HCT116 (cell line): ENCODE results near the gene C2CD2L. TPM values are rescaled to one million over a fixed set of nuclear protein-coding genes. Genes with fewer than 3 reads are reported as not detected.

Source experiments
- ATAC-seq: fragments of 200-7000 bp; cut with Tn5 transposase; 2 replicates; pipeline ENCODE4 v1.9.1; 2020; ENCODE audit warnings: mild to moderate bottlenecking, moderate library complexity
- BruUV-seq: library from RNA; stranded (reverse); fragments of 400-500 nt; replicated peaks from 2 replicates; lab custom pipeline; 2021; lab: Mats Ljungman, UMichigan
- CTCF ChIA-PET: fragments of 300-600 bp; sonication (Branson Sonifier 250); formaldehyde crosslinking; loops from one replicate; lab custom pipeline; 2021; ENCODE audit warnings: antibody characterized with exemption; lab: Charles Lee
- POLR2A ChIA-PET: fragments of 300-600, 350-600 bp; sonication (Branson Sonifier 250); formaldehyde crosslinking; loops from one replicate; lab custom pipeline; 2021; ENCODE audit warnings: antibody characterized with exemption; lab: Charles Lee
- RAD21 ChIA-PET, 2 experiments: fragments of 300-600 bp; sonication (Branson Sonifier 250); formaldehyde crosslinking; loops; one replicate each; lab custom pipeline; 2023; ENCODE audit warnings: low total read pairs in 2 of 2; ENCODE audit not compliant: uncharacterized antibody in 2 of 2, unreplicated experiment in 2 of 2, low non-redundant PET in 1 of 2; lab: Charles Lee
- DNase-seq: peaks from one replicate; pipeline ENCODE4 v3.0.0-alpha.2; 2010; ENCODE audit warnings: low read depth, low spot score
- H2AFZ ChIP-seq: fragments of 200-600 bp; shearing (Covaris generic), sonication (generic); 2 replicates; pipeline ENCODE4 v1.6.1; 2017; ENCODE audit warnings: low read depth, mixed run types, mixed read lengths, antibody characterized with exemption, low read length; ENCODE audit not compliant: poor library complexity, severe bottlenecking
- H3K27ac ChIP-seq: 2 replicates; pipeline ENCODE4 v1.5.1; 2012; ENCODE audit warnings: low read depth, low read length
- H3K27me3 ChIP-seq: fragments of 200-600 bp; sonication (generic); 2 replicates; pipeline ENCODE4 v1.6.1; 2016; ENCODE audit warnings: mixed run types, low read length, mixed read lengths; ENCODE audit not compliant: insufficient read depth
- H3K36me3 ChIP-seq, 2 experiments: fragments of 200-500 bp in 1 of 2; fragments of 200-600 bp in 1 of 2; sonication (Bioruptor generic) in 1 of 2; sonication (generic) in 1 of 2; 2 replicates each; pipeline versions ENCODE4 v1.5.1 to v1.6.1; 2014 to 2016; ENCODE audit warnings: low read length in 2 of 2, inconsistent platforms in 1 of 2, mixed read lengths in 1 of 2, mixed run types in 1 of 2; ENCODE audit not compliant: insufficient read depth in 2 of 2, control insufficient read depth in 1 of 2
- H3K4me1 ChIP-seq, 2 experiments: fragments of 200-600 bp in 1 of 2; sonication (generic) in 1 of 2; 2 replicates each; pipeline versions ENCODE4 v1.5.1 to v1.6.1; 2012 to 2017; ENCODE audit warnings: low read length in 2 of 2, inconsistent platforms in 1 of 2, mild to moderate bottlenecking in 1 of 2, mixed read lengths in 1 of 2, mixed run types in 1 of 2, moderate library complexity in 1 of 2; ENCODE audit not compliant: insufficient read depth in 2 of 2, control insufficient read depth in 1 of 2
- H3K4me2 ChIP-seq: fragments of 200-600 bp; sonication (generic); 2 replicates; pipeline ENCODE4 v1.6.1; 2017; ENCODE audit warnings: mixed run types, low read length, mixed read lengths
- H3K4me3 ChIP-seq, 2 experiments: fragments of 200-600 bp in 1 of 2; sonication (generic) in 1 of 2; replicated peaks in 1 of 2; 2 replicates each; pipeline ENCODE4 v1.5.1; 2011 to 2016; ENCODE audit warnings: low read length in 2 of 2, control low read depth in 1 of 2, low read depth in 1 of 2, mild to moderate bottlenecking in 1 of 2, mixed read lengths in 1 of 2, mixed run types in 1 of 2
- H3K79me2 ChIP-seq: fragments of 200-600 bp; sonication (generic); 2 replicates; pipeline ENCODE4 v1.6.1; 2017; ENCODE audit warnings: mild to moderate bottlenecking, mixed run types, low read length, moderate library complexity, mixed read lengths; ENCODE audit not compliant: insufficient read depth
- H3K9ac ChIP-seq: fragments of 200-600 bp; sonication (generic); 2 replicates; pipeline ENCODE4 v1.6.1; 2016; ENCODE audit warnings: low read length, mixed read lengths
- H3K9me2 ChIP-seq: fragments of 200-600 bp; sonication (generic), shearing (Covaris generic); 2 replicates; pipeline ENCODE4 v1.6.1; 2017; ENCODE audit warnings: mixed run types, mild to moderate bottlenecking, moderate library complexity; ENCODE audit not compliant: insufficient read depth
- H3K9me3 ChIP-seq, 2 experiments: fragments of 200-500 bp in 1 of 2; fragments of 200-600 bp in 1 of 2; sonication (Bioruptor generic) in 1 of 2; sonication (generic) in 1 of 2; 2 replicates each; pipeline ENCODE4 v1.6.1; 2014 to 2017; ENCODE audit warnings: low read length in 2 of 2, mixed read lengths in 2 of 2, inconsistent platforms in 1 of 2, low read depth in 1 of 2, mild to moderate bottlenecking in 1 of 2, mixed run types in 1 of 2, moderate library complexity in 1 of 2; ENCODE audit not compliant: control insufficient read depth in 1 of 2, insufficient read depth in 1 of 2
- H4K20me1 ChIP-seq: fragments of 200-600 bp; sonication (generic), shearing (Covaris generic); 2 replicates; pipeline ENCODE4 v1.6.1; 2017; ENCODE audit warnings: mixed run types, mild to moderate bottlenecking, moderate library complexity; ENCODE audit not compliant: insufficient read depth
- CEBPB ChIP-seq: IDR thresholded peaks from 2 replicates; pipeline ENCODE4 v1.6.1; 2012; ENCODE audit warnings: low read depth
- ELF1 ChIP-seq: IDR thresholded peaks from 2 replicates; pipeline ENCODE4 v1.6.1; 2012; ENCODE audit warnings: low read depth, borderline replicate concordance
- EZH2 ChIP-seq: fragments of 200-600 bp; sonication (generic); IDR thresholded peaks from 2 replicates; pipeline ENCODE4 v1.6.1; 2017; ENCODE audit warnings: antibody characterized with exemption, mixed run types
- EZH2phosphoT487 ChIP-seq: fragments of 200-600 bp; IDR thresholded peaks from 2 replicates; pipeline ENCODE4 v1.6.1; 2018; ENCODE audit warnings: antibody characterized with exemption, borderline replicate concordance
- POLR2A ChIP-seq: IDR thresholded peaks from 2 replicates; pipeline ENCODE4 v1.7.0; 2011; ENCODE audit warnings: borderline replicate concordance; ENCODE audit not compliant: insufficient read depth, insufficient read length; ENCODE audit errors: extremely low read depth
- POLR2AphosphoS5 ChIP-seq: IDR thresholded peaks from 2 replicates; pipeline ENCODE4 v1.6.1; 2011; ENCODE audit warnings: mild to moderate bottlenecking, low read depth, low read length, moderate library complexity
- ZFX ChIP-seq: fragments of 450-650 bp; IDR thresholded peaks from 2 replicates; pipeline ENCODE4 v1.6.1; 2017
- intact Hi-C: fragments of 100-400 bp; cut with micrococcal nuclease; formaldehyde crosslinking; loops from 2 replicates; pipeline ENCODE4 v1.10.0; 2022
- total RNA-seq: library from RNA; stranded (reverse); gene quantifications from one replicate; pipeline ENCODE4 v1.2.1, GENCODE V29; 2021; ENCODE audit not compliant: unreplicated experiment
- TF ChIP-seq, protein P1 (sequence below), 3 experiments: fragments of 200-600 bp in 1 of 3; sonication (generic) in 1 of 3; IDR thresholded peaks in 2 of 3; conservative IDR thresholded peaks in 1 of 3; 2 replicates each; pipeline ENCODE4 v1.5.1; 2012 to 2017; ENCODE audit warnings: low read depth in 2 of 3, low read length in 2 of 3, antibody characterized with exemption in 1 of 3, borderline replicate concordance in 1 of 3, control low read depth in 1 of 3, mild to moderate bottlenecking in 1 of 3, mixed read lengths in 1 of 3, mixed run types in 1 of 3, moderate library complexity in 1 of 3; ENCODE audit not compliant: insufficient read depth in 1 of 3
- TF ChIP-seq, protein P2 (sequence below): IDR thresholded peaks from 2 replicates; pipeline ENCODE4 v1.6.1; 2012
- TF ChIP-seq, protein P3 (sequence below): IDR thresholded peaks from 2 replicates; pipeline ENCODE4 v1.6.1; 2011; ENCODE audit warnings: mild to moderate bottlenecking, low read length, moderate library complexity; ENCODE audit not compliant: insufficient replicate concordance; ENCODE audit errors: extremely low read depth

The C2CD2L gene
- total RNA-seq, 1 experiment from 2014 or later = 12.4 TPM

DNA sequence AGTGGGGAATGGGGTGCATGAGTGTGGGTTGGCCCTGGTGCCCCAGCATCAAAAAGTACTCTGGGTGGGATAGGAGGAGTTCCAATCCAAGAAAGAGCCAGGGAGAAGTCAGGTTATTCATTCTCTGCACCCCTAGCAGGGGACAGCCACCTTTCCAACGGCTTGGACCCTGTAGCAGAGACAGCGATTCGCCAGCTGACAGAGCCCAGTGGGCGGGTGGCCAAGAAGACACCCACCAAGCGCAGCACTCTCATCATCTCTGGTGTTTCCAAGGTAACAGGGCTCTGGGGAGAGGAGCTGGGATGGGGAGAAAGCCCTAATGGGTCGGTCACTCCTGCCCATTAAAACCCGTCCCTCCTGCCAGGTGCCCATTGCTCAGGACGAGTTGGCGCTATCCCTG, 6.6 kb downstream of the C2CD2L start:
- no peaks in the 10 kb centered on the region for H3K27me3 ChIP-seq
- H3K4me1 ChIP-seq = peaks cover 3 to 10% of the 10 kb centered on the region in 2 experiments; a peak in 3 of 4 replicates
- no peaks in the 10 kb centered on the region for H3K9me3 ChIP-seq
- no peak overlapping the region for H3K9ac ChIP-seq
- BruUV-seq = no TSS peak
- ChIA-PET POLR2A (no interaction called here), RAD21 (no interaction called here), CTCF (no interaction called here)
- intact Hi-C loops = no loop called here
- H4K20me1 ChIP-seq = no peaks in the 10 kb centered on the region
- H2AFZ ChIP-seq = no peak overlapping the region
- no peak overlapping the region for H3K4me2 ChIP-seq
- H3K9me2 ChIP-seq = no peaks in the 10 kb centered on the region
- H3K27ac ChIP-seq = no peak overlapping the region
- no peak for ATAC-seq
- TF ChIP-seq ELF1 = no peak
- no peak for TF ChIP-seq EZH2phosphoT487
- TF ChIP-seq, protein P1, sequence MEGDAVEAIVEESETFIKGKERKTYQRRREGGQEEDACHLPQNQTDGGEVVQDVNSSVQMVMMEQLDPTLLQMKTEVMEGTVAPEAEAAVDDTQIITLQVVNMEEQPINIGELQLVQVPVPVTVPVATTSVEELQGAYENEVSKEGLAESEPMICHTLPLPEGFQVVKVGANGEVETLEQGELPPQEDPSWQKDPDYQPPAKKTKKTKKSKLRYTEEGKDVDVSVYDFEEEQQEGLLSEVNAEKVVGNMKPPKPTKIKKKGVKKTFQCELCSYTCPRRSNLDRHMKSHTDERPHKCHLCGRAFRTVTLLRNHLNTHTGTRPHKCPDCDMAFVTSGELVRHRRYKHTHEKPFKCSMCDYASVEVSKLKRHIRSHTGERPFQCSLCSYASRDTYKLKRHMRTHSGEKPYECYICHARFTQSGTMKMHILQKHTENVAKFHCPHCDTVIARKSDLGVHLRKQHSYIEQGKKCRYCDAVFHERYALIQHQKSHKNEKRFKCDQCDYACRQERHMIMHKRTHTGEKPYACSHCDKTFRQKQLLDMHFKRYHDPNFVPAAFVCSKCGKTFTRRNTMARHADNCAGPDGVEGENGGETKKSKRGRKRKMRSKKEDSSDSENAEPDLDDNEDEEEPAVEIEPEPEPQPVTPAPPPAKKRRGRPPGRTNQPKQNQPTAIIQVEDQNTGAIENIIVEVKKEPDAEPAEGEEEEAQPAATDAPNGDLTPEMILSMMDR (IDR thresholded peaks at IDR 0.05 in 2 of 3, conservative IDR thresholded peaks at IDR 0.05 in 1 of 3; ENCODE audit: borderline replicate concordance in 1 of 3, insufficient read depth in 1 of 3, low read depth in 2 of 3, low read length in 2 of 3) = no peak
- TF ChIP-seq CEBPB = no peak
- TF ChIP-seq POLR2A = no peak
- TF ChIP-seq, protein P2, sequence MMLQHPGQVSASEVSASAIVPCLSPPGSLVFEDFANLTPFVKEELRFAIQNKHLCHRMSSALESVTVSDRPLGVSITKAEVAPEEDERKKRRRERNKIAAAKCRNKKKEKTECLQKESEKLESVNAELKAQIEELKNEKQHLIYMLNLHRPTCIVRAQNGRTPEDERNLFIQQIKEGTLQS = no peak
- TF ChIP-seq POLR2AphosphoS5 = no peak
- no peak for TF ChIP-seq ZFX
- TF ChIP-seq, protein P3, sequence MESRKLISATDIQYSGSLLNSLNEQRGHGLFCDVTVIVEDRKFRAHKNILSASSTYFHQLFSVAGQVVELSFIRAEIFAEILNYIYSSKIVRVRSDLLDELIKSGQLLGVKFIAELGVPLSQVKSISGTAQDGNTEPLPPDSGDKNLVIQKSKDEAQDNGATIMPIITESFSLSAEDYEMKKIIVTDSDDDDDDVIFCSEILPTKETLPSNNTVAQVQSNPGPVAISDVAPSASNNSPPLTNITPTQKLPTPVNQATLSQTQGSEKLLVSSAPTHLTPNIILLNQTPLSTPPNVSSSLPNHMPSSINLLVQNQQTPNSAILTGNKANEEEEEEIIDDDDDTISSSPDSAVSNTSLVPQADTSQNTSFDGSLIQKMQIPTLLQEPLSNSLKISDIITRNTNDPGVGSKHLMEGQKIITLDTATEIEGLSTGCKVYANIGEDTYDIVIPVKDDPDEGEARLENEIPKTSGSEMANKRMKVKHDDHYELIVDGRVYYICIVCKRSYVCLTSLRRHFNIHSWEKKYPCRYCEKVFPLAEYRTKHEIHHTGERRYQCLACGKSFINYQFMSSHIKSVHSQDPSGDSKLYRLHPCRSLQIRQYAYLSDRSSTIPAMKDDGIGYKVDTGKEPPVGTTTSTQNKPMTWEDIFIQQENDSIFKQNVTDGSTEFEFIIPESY = no peak
- TF ChIP-seq EZH2 = no peak
- DNase-seq = no peak
- no peak overlapping the region for H3K4me3 ChIP-seq
- H3K36me3 ChIP-seq = peaks cover 11 to 21% of the 10 kb centered on the region in 2 experiments; a peak in 2 of 4 replicates
- H3K79me2 ChIP-seq = peaks cover 6% of the 10 kb centered on the region; the same call in 1 of the 2 replicates
